K562 (cell line): ENCODE results near the gene PIK3C2G. TPM values are rescaled to one million over a fixed set of nuclear protein-coding genes. Genes with fewer than 3 reads are reported as not detected.

Experiments
- ZBTB40 ChIP-seq, 2 experiments: fragments of 450-650 bp in 1 of 2; sonication (generic) in 1 of 2; formaldehyde crosslinking in 1 of 2; IDR thresholded peaks; 2 replicates each; pipeline versions ENCODE4 v1.7.1 to v1.9.0; 2016 to 2022; ENCODE audit warnings: inconsistent platforms in 1 of 2, mild to moderate bottlenecking in 1 of 2, missing genetic modification reagents in 1 of 2
- polyA plus RNA-seq, 8 experiments: library from polyadenylated mRNA; depleted of rRNA in 4 of 8; stranded (reverse) in 5 of 8; unstranded in 3 of 8; fragments of >200 nt; fragmentation: Nextera tagmentation in 2 of 8; fragmentation: Illumina TruSeq in 1 of 8; extraction: Ambion mirVana in 2 of 8; extraction: Trizol in 1 of 8; gene quantifications; 2 replicates each; pipeline versions ENCODE4 v1.2.1 to v1.2.3, GENCODE V29; 2011 to 2014; ENCODE audit warnings: inconsistent platforms in 1 of 8, missing spikeins in 1 of 8
- total RNA-seq, 7 experiments: library from RNA; depleted of rRNA in 6 of 7; stranded (reverse); fragments of >200 nt in 6 of 7; fragmentation: Illumina TruSeq in 2 of 7; extraction: Trizol in 2 of 7; gene quantifications; 2 replicates each; pipeline versions ENCODE4 v1.2.1 to v1.2.3, GENCODE V29; 2011 to 2021; ENCODE audit warnings: low replicate concordance in 1 of 7
- TF ChIP-seq, protein P1 (sequence below): sonication (generic); formaldehyde crosslinking; IDR thresholded peaks from 2 replicates; pipeline ENCODE4 v1.8.1; 2023; ENCODE audit warnings: mild to moderate bottlenecking, missing genetic modification reagents, moderate library complexity

PIK3C2G gene
- total and polyA plus RNA-seq, 9 of the 15 experiments (the other 6 are each of a cell fraction or from before 2014, with no cell fraction given): not detected

DNA sequence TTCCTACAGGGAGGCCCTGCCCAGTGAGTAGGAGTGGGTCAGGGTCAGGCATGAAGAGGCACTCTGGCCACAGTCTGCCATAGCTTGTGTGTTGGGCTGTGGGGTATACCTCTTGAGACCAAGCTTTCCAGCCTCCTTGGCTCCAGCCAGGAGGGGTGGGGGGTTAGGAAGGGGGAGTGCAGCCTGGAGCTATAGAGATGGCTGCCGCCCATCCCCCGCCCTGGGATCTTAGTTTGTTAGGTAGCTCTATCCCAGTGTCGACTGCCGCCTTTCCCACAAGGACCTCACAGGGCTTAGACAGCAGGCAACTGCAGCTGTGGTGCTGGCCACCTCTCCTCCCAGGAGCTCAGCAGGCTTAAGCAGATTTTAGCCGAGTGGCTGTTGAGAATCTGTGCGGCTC lies 260.1 kb downstream of the PIK3C2G start (continued):
- TF ChIP-seq ZBTB40 (IDR thresholded peaks at IDR 0.05): no peak
- TF ChIP-seq ZBTB40 (CRISPR knock-in tag; IDR thresholded peaks at IDR 0.05): no peak
- TF ChIP-seq, protein P1, sequence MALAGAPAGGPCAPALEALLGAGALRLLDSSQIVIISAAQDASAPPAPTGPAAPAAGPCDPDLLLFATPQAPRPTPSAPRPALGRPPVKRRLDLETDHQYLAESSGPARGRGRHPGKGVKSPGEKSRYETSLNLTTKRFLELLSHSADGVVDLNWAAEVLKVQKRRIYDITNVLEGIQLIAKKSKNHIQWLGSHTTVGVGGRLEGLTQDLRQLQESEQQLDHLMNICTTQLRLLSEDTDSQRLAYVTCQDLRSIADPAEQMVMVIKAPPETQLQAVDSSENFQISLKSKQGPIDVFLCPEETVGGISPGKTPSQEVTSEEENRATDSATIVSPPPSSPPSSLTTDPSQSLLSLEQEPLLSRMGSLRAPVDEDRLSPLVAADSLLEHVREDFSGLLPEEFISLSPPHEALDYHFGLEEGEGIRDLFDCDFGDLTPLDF (CRISPR knock-in tag): no peak
